Body of pancreas (tissue), 4 donors: ENCODE results near the gene FRMPD4. TPM values are rescaled to one million over a fixed set of nuclear protein-coding genes. Genes with fewer than 3 reads are reported as not detected.

Source experiments
- ATAC-seq: fragments of 150-250 bp; one replicate; pipeline ENCODE4 v1.9.1; 2016
- DNase-seq, 4 donors: peaks; one replicate each; pipeline ENCODE4 v3.0.0-alpha.2; 2019
- H3K27ac ChIP-seq, 4 donors: fragments of 200-600 bp; sonication (generic); 1 replicate in 3 of 4; 2 replicates in 1 of 4; pipeline versions ENCODE4 v1.5.1 to v1.6.1; 2016 to 2019; ENCODE audit warnings: mild to moderate bottlenecking in 1 of 4, mixed read lengths in 1 of 4, moderate library complexity in 1 of 4
- H3K27me3 ChIP-seq, 2 donors: fragments of 200-600 bp; sonication (generic); one replicate each; pipeline ENCODE4 v1.6.0; 2016; ENCODE audit warnings: mild to moderate bottlenecking in 1 of 2
- H3K36me3 ChIP-seq, 2 donors: fragments of 200-600 bp; sonication (generic); replicated peaks in 1 of 2; 2 replicates each; pipeline ENCODE4 v1.5.1; 2016; ENCODE audit warnings: low read depth in 2 of 2; ENCODE audit not compliant: insufficient read depth in 1 of 2
- H3K4me1 ChIP-seq: fragments of 200-600 bp; sonication (generic); one replicate; pipeline ENCODE4 v1.6.0; 2016
- H3K4me3 ChIP-seq, 2 donors: fragments of 200-600 bp; sonication (generic); 1 replicate in 1 of 2; 2 replicates in 1 of 2; pipeline ENCODE4 v1.5.1; 2016 to 2019
- H3K9me3 ChIP-seq, 3 donors: fragments of 200-600 bp; sonication (generic); 1 replicate in 2 of 3; 2 replicates in 1 of 3; pipeline ENCODE4 v1.5.1; 2016
- CTCF ChIP-seq, 7 experiments: fragments of 450-650 bp in 4 of 7; fragments of 200-600 bp in 3 of 7; sonication (generic) in 3 of 7; IDR thresholded peaks; one replicate each; pipeline ENCODE4 v1.5.1; 2016 to 2019; ENCODE audit warnings: antibody characterized with exemption in 7 of 7
- POLR2A ChIP-seq, 3 donors: fragments of 450-650 bp; IDR thresholded peaks; one replicate each; pipeline ENCODE4 v1.6.1; 2016; ENCODE audit warnings: antibody characterized with exemption in 3 of 3, mild to moderate bottlenecking in 2 of 3
- WGBS, 2 donors: methylation state at CpG; one replicate each; pipeline ENCODE4 v1.1.5; 2017; 5-methylcytosine and 5-hydroxymethylcytosine counted together
- intact Hi-C: fragments of 100-400 bp; cut with DNase I; formaldehyde crosslinking; loops from one replicate; pipeline ENCODE4 v1.15.1; 2023
- total RNA-seq, 2 donors: library from RNA; depleted of rRNA; stranded (reverse); fragments of >200 nt; gene quantifications; one replicate each; pipeline ENCODE4 v1.1.0, GENCODE V29; 2016

Gene FRMPD4
- total RNA-seq, 2 donors from 2014 or later = 0.26 TPM; not detected in 1

- DNase-seq (no peak), ATAC-seq (no peak)
- H3K9me3 ChIP-seq = no peaks in the 10 kb centered on the region
- no peaks in the 10 kb centered on the region for H3K36me3 ChIP-seq
- 67 to 76% methylated on average over 1 of the region's 1 CpG for WGBS, 2 donors
- TF ChIP-seq CTCF (IDR thresholded peaks at IDR 0.05) (no peak), POLR2A (IDR thresholded peaks at IDR 0.05) (no peak)
- no peak overlapping the region for H3K27ac ChIP-seq
- no peaks in the 10 kb centered on the region for H3K27me3 ChIP-seq
- intact Hi-C loops = no loop called here
- H3K4me3 ChIP-seq = no peak overlapping the region
- H3K4me1 ChIP-seq = no peaks in the 10 kb centered on the region
Measured at GRCh38 chrX:12378706-12379105, 240.4 kb downstream of the FRMPD4 start.

GRCh38 chrX:12379671-12380070, 241.4 kb downstream of the FRMPD4 start:
- no peak for TF ChIP-seq POLR2A (IDR thresholded peaks at IDR 0.05)
- ATAC-seq (no peak), DNase-seq (no peak)
- H3K9me3 ChIP-seq = no peaks in the 10 kb centered on the region
- H3K27ac ChIP-seq = no peak overlapping the region
- WGBS, 2 donors = 52 to 66% methylated on average over 3 of the region's 3 CpGs
- no peak overlapping the region for H3K4me3 ChIP-seq
- no peaks in the 10 kb centered on the region for H3K4me1 ChIP-seq
- intact Hi-C loops = no loop called here
- H3K27me3 ChIP-seq = no peaks in the 10 kb centered on the region
- H3K36me3 ChIP-seq = no peaks in the 10 kb centered on the region

GRCh38 chrX:12383196-12383595, 244.9 kb downstream of the FRMPD4 start:
- 41 to 45% methylated on average over 2 of the region's 2 CpGs for WGBS, 2 donors
- DNase-seq = no peak
- no peaks in the 10 kb centered on the region for H3K4me1 ChIP-seq
- no peak overlapping the region for H3K4me3 ChIP-seq
- no peak for ATAC-seq
- H3K27ac ChIP-seq = no peak overlapping the region
- H3K27me3 ChIP-seq = no peaks in the 10 kb centered on the region
- no peaks in the 10 kb centered on the region for H3K36me3 ChIP-seq
- H3K9me3 ChIP-seq = no peaks in the 10 kb centered on the region
- TF ChIP-seq POLR2A (IDR thresholded peaks at IDR 0.05) (no peak), CTCF (IDR thresholded peaks at IDR 0.05) (no peak)
- intact Hi-C loops = no loop called here

GRCh38 chrX:12390301-12390700, 252.0 kb downstream of the FRMPD4 start:
- no peak for DNase-seq
- intact Hi-C loops = no loop called here
- H3K4me3 ChIP-seq = no peak overlapping the region
- ATAC-seq = no peak
- no peaks in the 10 kb centered on the region for H3K27me3 ChIP-seq
- WGBS, 2 donors = 53 to 69% methylated on average over 1 of the region's 1 CpG
- H3K9me3 ChIP-seq = no peaks in the 10 kb centered on the region
- H3K36me3 ChIP-seq = no peaks in the 10 kb centered on the region
- no peaks in the 10 kb centered on the region for H3K4me1 ChIP-seq
- TF ChIP-seq POLR2A (IDR thresholded peaks at IDR 0.05) = no peak
- TF ChIP-seq CTCF (IDR thresholded peaks at IDR 0.05) = no peak
- H3K27ac ChIP-seq = no peak overlapping the region

GRCh38 chrX:12396584-12396983, 258.3 kb downstream of the FRMPD4 start:
- no peaks in the 10 kb centered on the region for H3K36me3 ChIP-seq
- no peak for TF ChIP-seq POLR2A (IDR thresholded peaks at IDR 0.05)
- TF ChIP-seq CTCF (IDR thresholded peaks at IDR 0.05) = no peak
- H3K9me3 ChIP-seq = no peaks in the 10 kb centered on the region
- H3K27ac ChIP-seq = no peak overlapping the region
- intact Hi-C loops = no loop called here
- no peaks in the 10 kb centered on the region for H3K4me1 ChIP-seq
- ATAC-seq (no peak), DNase-seq (no peak)
- H3K4me3 ChIP-seq = no peak overlapping the region
- no peaks in the 10 kb centered on the region for H3K27me3 ChIP-seq
